ENCODE data around the gene CHST4. TPM values are rescaled to one million over a fixed set of nuclear protein-coding genes. Genes with fewer than 3 reads are reported as not detected.

CHST4 gene
- total RNA-seq (2012; rRNA removed) (under 0.01 TPM in 1 of 2 replicates, not detected in the other), polyA plus RNA-seq (2012; rRNA removed) (0.04 TPM in 1 of 2 replicates, not detected in the other), Bru-seq, nascent RNA (not detected), BruChase-seq, experiment 1, labeled RNA remaining after a 6-hour chase (not detected), BruChase-seq, experiment 2, labeled RNA remaining after a 2-hour chase (not detected)
- polyA plus RNA-seq (2012; cell fraction: cytosol; rRNA removed): not detected in 2 replicates
- not detected in 2 replicates for polyA plus RNA-seq (2012; cell fraction: nucleus; rRNA removed; ENCODE audit: low replicate concordance)
- long read RNA-seq: 0 reads

- H3K27me3 ChIP-seq (ENCODE audit: control insufficient read depth, insufficient read depth, low read length): no peaks in the 10 kb centered on the region; the same call in 1 of the 2 replicates
- no peak within 1 kb of the TSS for H3K4ac ChIP-seq (ENCODE audit: low read depth, low read length)
- no peak within 1 kb of the TSS for H3K23ac ChIP-seq (ENCODE audit: low read depth, low read length)
- no peak within 1 kb of the TSS for H2AK5ac ChIP-seq (ENCODE audit: low read depth, low read length)
- POLR2A ChIA-PET (ENCODE audit: unreplicated experiment): no interaction called here
- no peak within 1 kb of the TSS for H4K8ac ChIP-seq (ENCODE audit: low read depth in 2 of 2, low read length in 2 of 2)
- H3K18ac ChIP-seq (ENCODE audit: low read depth, low read length): no peak within 1 kb of the TSS
- no peak within 1 kb of the TSS for H3K56ac ChIP-seq (ENCODE audit: extremely low read depth, insufficient read depth, low read length)
- H2BK5ac ChIP-seq (ENCODE audit: low read depth, low read length, poor library complexity, severe bottlenecking): no peak within 1 kb of the TSS
- H3K36me3 ChIP-seq (ENCODE audit: control insufficient read depth, insufficient read depth, low read length): no peaks in the 10 kb centered on the region
- H2AK9ac ChIP-seq (replicated peaks; ENCODE audit: low read depth, low read length, poor library complexity): no peak within 1 kb of the TSS
- H2BK15ac ChIP-seq (ENCODE audit: low read depth, low read length): no peak within 1 kb of the TSS
- peak; percentile 95 for ATAC-seq (ENCODE audit: low read depth)
- no peak within 1 kb of the TSS for H3K4me3 ChIP-seq (ENCODE audit: insufficient read depth, low read depth, low read length)
- H3K79me1 ChIP-seq (ENCODE audit: low read depth in 1 of 2, low read length in 2 of 2): no peaks in the 10 kb centered on the region
- in situ Hi-C loops (cut with MboI; ENCODE audit: low sequenced_read_pairs) (no loop called here), intact Hi-C loops (cut with micrococcal nuclease) (no loop called here), dilution Hi-C loops (cut with HindIII; ENCODE audit: low sequenced_read_pairs, unreplicated experiment) (no loop called here)
- no TSS peak for BruUV-seq (replicated peaks)
- H4K20me1 ChIP-seq (ENCODE audit: insufficient read depth, low read length): no peaks in the 10 kb centered on the region
- no peak within 1 kb of the TSS for H3K14ac ChIP-seq (replicated peaks; ENCODE audit: low read depth, low read length)
- H4K91ac ChIP-seq (ENCODE audit: insufficient read depth, low read depth, low read length): no peak within 1 kb of the TSS
- H2BK120ac ChIP-seq (ENCODE audit: low read depth, low read length): no peak within 1 kb of the TSS
- TF ChIP-seq RCOR1 (IDR thresholded peaks at IDR 0.05; ENCODE audit: insufficient replicate concordance, low read length) (no peak), CEBPB (IDR thresholded peaks at IDR 0.05; ENCODE audit: low read depth, low read length) (peak; percentile 13; the same call in 1 of the 2 replicates)
- WGBS, 2 experiments (ENCODE audit: extremely low coverage in 2 of 2, insufficient read length in 1 of 2): 0% methylated on average over 5 of the region's 9 CpGs; no CpG with 5 or more reads in 1 of the 2 experiments
- H2AFZ ChIP-seq (replicated peaks; ENCODE audit: low read length, poor library complexity): peak within 1 kb of the TSS; percentile 73
- no peaks in the 10 kb centered on the region for H3K4me1 ChIP-seq (ENCODE audit: control insufficient read depth, insufficient read depth, low read length)
- DNase-seq: peak; percentile 57
- CTCF ChIA-PET: interaction anchor here (0.6 to 1.1 kb wide), 2 partner anchors 40 to 113 kb away, joined by 3 read pairs; no protein-coding TSS in a partner anchor
- peak within 1 kb of the TSS; percentile 43; the same call in 1 of the 2 replicates for H3K4me2 ChIP-seq (ENCODE audit: low read depth, low read length)
- no peak within 1 kb of the TSS for H3K27ac ChIP-seq (ENCODE audit: insufficient read depth, low read length)
- no peak within 1 kb of the TSS for H4K5ac ChIP-seq (ENCODE audit: low read depth, low read length)
- H3K9me3 ChIP-seq (ENCODE audit: control insufficient read depth, insufficient read depth, low read length): no peaks in the 10 kb centered on the region
- H3K9me1 ChIP-seq (ENCODE audit: insufficient read depth, low read length): no peaks in the 10 kb centered on the region
- no peak within 1 kb of the TSS for H3K9ac ChIP-seq (ENCODE audit: low read depth, low read length)
- no peak within 1 kb of the TSS for H2BK20ac ChIP-seq (ENCODE audit: low read depth, low read length)
Observed at GRCh38 chr16:71526111-71526631, at the start of gene CHST4. CHST4 (plus strand) TSS chr16:71526426; CDS start chr16:71536678, 10,252 bp downstream.

Data from IMR-90 (cell line).